ENCODE results near the gene PLEKHN1.
"Not testable (repeated sequence)": the region's sequence is repeated elsewhere in the genome, so short reads cannot be mapped to it uniquely, and the experiment has no call there.

Gene PLEKHN1

DNA sequence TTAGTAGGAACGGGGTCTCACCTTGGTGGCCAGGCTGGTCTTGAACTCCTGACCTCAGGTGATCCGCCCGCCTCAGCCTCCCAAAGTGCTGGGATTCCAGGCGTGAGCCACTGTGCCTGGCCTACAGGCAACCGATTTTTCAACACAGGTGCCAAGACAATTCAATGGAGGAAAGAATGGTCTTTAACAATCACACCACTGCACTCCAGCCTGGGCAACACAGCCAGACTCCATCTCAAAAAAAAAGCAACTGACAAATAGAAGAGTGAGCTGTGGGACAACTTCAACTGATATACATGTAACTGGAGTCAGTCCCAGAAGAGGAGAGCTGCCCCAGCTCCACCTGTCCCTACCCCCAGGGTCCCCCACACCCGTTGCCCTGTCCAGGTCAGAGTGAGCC is 28.3 kb downstream of the PLEKHN1 start:
- no CpG with 5 or more reads among the region's 6 CpGs for WGBS (ENCODE audit: extremely low coverage, insufficient coverage, insufficient read length)
- not testable (repeated sequence) for H3K36me3 ChIP-seq (ENCODE audit: control insufficient read depth in 1 of 2, insufficient read depth in 2 of 2, low read length in 2 of 2); H2BK5ac ChIP-seq (ENCODE audit: low read depth, low read length, poor library complexity); H3K9ac ChIP-seq (ENCODE audit: low read length); H3K4me2 ChIP-seq (ENCODE audit: low read length); H3K18ac ChIP-seq (ENCODE audit: low read length); H3K79me1 ChIP-seq (ENCODE audit: low read length); H3K14ac ChIP-seq (ENCODE audit: low read length); H3K79me2 ChIP-seq (ENCODE audit: control insufficient read depth, insufficient read depth, low read length, poor library complexity); H3K4ac ChIP-seq (ENCODE audit: low read depth, low read length); H2BK12ac ChIP-seq (ENCODE audit: low read length); H3K27ac ChIP-seq (ENCODE audit: low read depth, low read length); H3K23ac ChIP-seq (ENCODE audit: low read length); H4K12ac ChIP-seq (ENCODE audit: low read depth, low read length); H3K4me1 ChIP-seq (ENCODE audit: control insufficient read depth in 1 of 2, insufficient read depth in 2 of 2, low read length in 2 of 2); H2AK5ac ChIP-seq (ENCODE audit: low read length); H4K8ac ChIP-seq (ENCODE audit: low read depth, low read length); H2AFZ ChIP-seq (ENCODE audit: insufficient read depth, low read length, poor library complexity); H2BK120ac ChIP-seq (ENCODE audit: insufficient read depth, low read length, poor library complexity); DNase-seq; H4K91ac ChIP-seq (ENCODE audit: low read depth, low read length); H3K4me3 ChIP-seq (ENCODE audit: low read depth, low read length)
- Histone ChIP-seq H3K27me3 (ENCODE audit: insufficient read depth, low read length) (peaks cover 29% of the 10 kb centered on the region), H3K9me3 (ENCODE audit: insufficient read depth, low read depth, low read length) (peaks cover 13% of the 10 kb centered on the region)

DNA sequence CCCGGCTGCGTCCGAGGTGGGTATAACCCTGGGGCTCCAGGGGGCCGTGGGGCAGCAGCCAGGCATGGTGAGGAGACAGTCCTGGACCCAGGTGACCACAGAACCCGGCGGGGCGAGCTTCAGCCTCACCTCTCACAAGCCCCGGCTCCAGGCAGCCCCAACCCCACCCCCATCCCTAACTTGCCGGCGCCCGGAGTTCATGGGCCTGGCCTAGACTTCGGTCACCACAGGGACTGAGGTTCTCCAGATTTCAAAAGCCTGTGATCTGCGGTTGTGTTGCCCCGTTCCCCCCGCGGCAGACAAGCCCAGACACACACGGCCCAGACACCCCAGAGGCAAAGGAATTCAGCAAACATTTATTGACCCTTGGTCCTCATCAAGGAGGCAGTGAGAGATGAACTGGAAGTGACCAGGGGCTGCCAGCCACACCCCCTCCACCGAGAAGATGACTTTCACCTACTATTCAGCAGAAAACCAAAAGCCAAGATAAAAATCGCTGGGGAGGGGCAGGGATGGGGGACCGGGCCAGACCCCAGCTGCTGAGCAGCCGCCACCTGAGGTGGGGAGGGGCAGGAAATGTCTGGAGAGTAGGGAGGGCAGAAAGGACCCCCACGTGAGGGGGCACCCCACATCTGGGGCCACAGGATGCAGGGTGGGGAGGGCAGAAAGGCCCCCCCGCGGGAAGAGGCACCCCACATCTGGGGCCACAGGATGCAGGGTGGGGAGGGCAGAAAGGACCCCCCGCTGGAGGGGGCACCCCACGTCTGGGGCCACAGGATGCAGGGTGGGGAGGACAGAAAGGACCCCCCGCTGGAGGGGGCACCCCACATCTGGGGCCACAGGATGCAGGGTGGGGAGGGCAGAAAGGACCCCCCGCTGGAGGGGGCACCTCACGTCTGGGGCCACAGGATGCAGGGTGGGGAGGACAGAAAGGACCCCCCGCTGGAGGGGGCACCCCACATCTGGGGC is 29.7 kb downstream of the PLEKHN1 start:
- peaks cover 13 to 14% of the 10 kb centered on the region in 2 experiments for H3K4me1 ChIP-seq (ENCODE audit: control insufficient read depth in 1 of 2, insufficient read depth in 2 of 2, low read length in 2 of 2)
- peaks cover 32% of the 10 kb centered on the region for H3K27me3 ChIP-seq (ENCODE audit: insufficient read depth, low read length)
- H3K23ac ChIP-seq (ENCODE audit: low read length), result no peak overlapping the region
- H4K91ac ChIP-seq (ENCODE audit: low read depth, low read length), result no peak overlapping the region
- peaks cover 13% of the 10 kb centered on the region for H3K9me3 ChIP-seq (ENCODE audit: insufficient read depth, low read depth, low read length)
- H4K12ac ChIP-seq (ENCODE audit: low read depth, low read length), result no peak overlapping the region
- no peak overlapping the region for H2BK120ac ChIP-seq (ENCODE audit: insufficient read depth, low read length, poor library complexity)
- H2BK12ac ChIP-seq (ENCODE audit: low read length), result no peak overlapping the region
- no peak overlapping the region for H2AFZ ChIP-seq (ENCODE audit: insufficient read depth, low read length, poor library complexity)
- no peak overlapping the region for H3K4ac ChIP-seq (ENCODE audit: low read depth, low read length)
- H4K8ac ChIP-seq (ENCODE audit: low read depth, low read length), result no peak overlapping the region
- peaks cover 17% of the 10 kb centered on the region for H3K79me1 ChIP-seq (ENCODE audit: low read length)
- no peak overlapping the region for H3K27ac ChIP-seq (ENCODE audit: low read depth, low read length)
- H2BK5ac ChIP-seq (ENCODE audit: low read depth, low read length, poor library complexity), result no peak overlapping the region
- no CpG with 5 or more reads among the region's 30 CpGs for WGBS (ENCODE audit: extremely low coverage, insufficient coverage, insufficient read length)
- H3K18ac ChIP-seq (ENCODE audit: low read length), result no peak overlapping the region
- no peak overlapping the region for H3K14ac ChIP-seq (ENCODE audit: low read length)
- no peak overlapping the region for H3K4me2 ChIP-seq (ENCODE audit: low read length)
- H3K79me2 ChIP-seq (ENCODE audit: control insufficient read depth, insufficient read depth, low read length, poor library complexity), result peaks cover 3% of the 10 kb centered on the region
- no peak for DNase-seq
- no peak overlapping the region for H2AK5ac ChIP-seq (ENCODE audit: low read length)
- no peak overlapping the region for H3K4me3 ChIP-seq (ENCODE audit: low read depth, low read length)
- peaks cover 0 to 2% of the 10 kb centered on the region in 2 experiments for H3K36me3 ChIP-seq (ENCODE audit: control insufficient read depth in 1 of 2, insufficient read depth in 2 of 2, low read length in 2 of 2)
- no peak overlapping the region for H3K9ac ChIP-seq (ENCODE audit: low read length)

DNA sequence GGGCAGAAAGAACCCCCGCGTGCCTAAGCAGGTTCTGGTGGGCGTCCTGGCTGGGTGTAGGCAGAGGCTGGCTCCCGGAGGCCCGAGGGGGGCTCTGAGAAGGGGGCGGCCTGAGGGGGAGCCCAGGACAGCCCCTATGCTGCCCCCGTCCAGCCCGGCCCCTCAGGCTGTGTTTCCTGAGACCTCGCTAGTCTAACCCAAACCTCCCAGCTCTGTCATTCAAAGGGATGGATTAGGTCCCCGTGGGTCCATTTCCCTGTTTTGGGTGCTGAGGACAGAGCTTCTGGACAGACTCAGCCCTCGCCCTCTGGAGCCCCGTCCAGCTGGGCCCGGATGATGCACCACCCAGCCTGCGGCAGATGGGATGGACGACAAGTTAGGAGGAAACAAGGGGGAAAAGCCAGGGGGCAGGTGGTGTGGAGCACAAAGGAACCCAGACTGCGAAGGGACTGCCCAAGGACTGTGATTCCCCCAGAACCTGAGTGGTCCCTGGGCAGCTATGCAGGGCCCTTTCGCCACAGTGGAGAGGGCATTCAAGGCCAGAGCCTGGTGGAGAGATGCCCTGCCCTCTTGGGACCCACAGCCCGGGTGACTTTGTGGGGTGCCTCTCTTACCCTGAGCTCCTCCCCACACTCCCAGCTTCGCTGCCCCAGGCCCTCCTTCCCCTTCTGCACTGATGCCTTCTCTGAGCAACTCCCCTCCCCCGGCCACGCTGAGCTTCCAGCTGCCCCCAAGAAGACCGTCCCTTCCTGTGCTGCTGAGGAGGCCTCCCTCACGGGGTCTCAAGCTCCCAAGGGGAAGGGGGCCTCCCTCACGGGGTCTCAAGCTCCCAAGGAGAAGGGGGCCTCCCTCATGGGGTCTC is 30.8 kb downstream of the PLEKHN1 start:
- H3K27me3 ChIP-seq (ENCODE audit: insufficient read depth, low read length), result peaks cover 29% of the 10 kb centered on the region
- H3K79me2 ChIP-seq (ENCODE audit: control insufficient read depth, insufficient read depth, low read length, poor library complexity), result peaks cover 3% of the 10 kb centered on the region
- H2AFZ ChIP-seq (ENCODE audit: insufficient read depth, low read length, poor library complexity), result no peak overlapping the region
- no peak overlapping the region for H2BK12ac ChIP-seq (ENCODE audit: low read length)
- no peak overlapping the region for H2AK5ac ChIP-seq (ENCODE audit: low read length)
- peaks cover 16 to 21% of the 10 kb centered on the region in 2 experiments for H3K4me1 ChIP-seq (ENCODE audit: control insufficient read depth in 1 of 2, insufficient read depth in 2 of 2, low read length in 2 of 2)
- peak in 1 of 2 donors; percentile 28 for DNase-seq
- H2BK120ac ChIP-seq (ENCODE audit: insufficient read depth, low read length, poor library complexity), result no peak overlapping the region
- H3K14ac ChIP-seq (ENCODE audit: low read length), result no peak overlapping the region
- H3K23ac ChIP-seq (ENCODE audit: low read length), result no peak overlapping the region
- no peak overlapping the region for H4K91ac ChIP-seq (ENCODE audit: low read depth, low read length)
- H3K9me3 ChIP-seq (ENCODE audit: insufficient read depth, low read depth, low read length), result peaks cover 9% of the 10 kb centered on the region
- no peak overlapping the region for H4K12ac ChIP-seq (ENCODE audit: low read depth, low read length)
- H2BK5ac ChIP-seq (ENCODE audit: low read depth, low read length, poor library complexity), result no peak overlapping the region
- no peak overlapping the region for H3K27ac ChIP-seq (ENCODE audit: low read depth, low read length)
- H3K4me2 ChIP-seq (ENCODE audit: low read length), result no peak overlapping the region
- no peak overlapping the region for H4K8ac ChIP-seq (ENCODE audit: low read depth, low read length)
- H3K4ac ChIP-seq (ENCODE audit: low read depth, low read length), result no peak overlapping the region
- H3K18ac ChIP-seq (ENCODE audit: low read length), result no peak overlapping the region
- H3K79me1 ChIP-seq (ENCODE audit: low read length), result peaks cover 24% of the 10 kb centered on the region
- H3K36me3 ChIP-seq (ENCODE audit: control insufficient read depth in 1 of 2, insufficient read depth in 2 of 2, low read length in 2 of 2), result peaks cover 0 to 2% of the 10 kb centered on the region in 2 experiments
- WGBS (ENCODE audit: extremely low coverage, insufficient coverage, insufficient read length), result no CpG with 5 or more reads among the region's 24 CpGs
- H3K4me3 ChIP-seq (ENCODE audit: low read depth, low read length), result no peak overlapping the region
- no peak overlapping the region for H3K9ac ChIP-seq (ENCODE audit: low read length)

DNA sequence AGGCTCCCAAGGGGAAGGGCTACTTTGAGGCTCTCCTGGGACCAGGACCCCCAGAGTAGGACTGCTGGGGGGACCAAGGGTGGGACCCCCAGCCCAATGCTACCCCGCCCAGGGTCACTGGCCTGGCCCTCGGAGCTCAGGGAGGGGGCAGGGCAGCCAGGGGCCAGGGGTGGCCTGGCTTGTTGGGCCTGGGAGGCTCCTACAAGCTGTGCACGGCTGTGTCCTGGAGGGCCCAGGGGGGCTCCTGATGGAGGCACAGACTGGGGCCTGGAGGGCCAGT is 31.4 kb downstream of the PLEKHN1 start:
- Histone ChIP-seq H3K27ac (ENCODE audit: low read depth, low read length) (no peak overlapping the region), H3K9ac (ENCODE audit: low read length) (no peak overlapping the region), H3K18ac (ENCODE audit: low read length) (no peak overlapping the region), H4K91ac (ENCODE audit: low read depth, low read length) (no peak overlapping the region), H3K23ac (ENCODE audit: low read length) (no peak overlapping the region), H4K8ac (ENCODE audit: low read depth, low read length) (no peak overlapping the region), H2BK120ac (ENCODE audit: insufficient read depth, low read length, poor library complexity) (no peak overlapping the region), H3K4me3 (ENCODE audit: low read depth, low read length) (no peak overlapping the region), H3K9me3 (ENCODE audit: insufficient read depth, low read depth, low read length) (peaks cover 8% of the 10 kb centered on the region), H3K36me3 (ENCODE audit: control insufficient read depth in 1 of 2, insufficient read depth in 2 of 2, low read length in 2 of 2) (peaks cover 0 to 2% of the 10 kb centered on the region in 2 experiments), H3K14ac (ENCODE audit: low read length) (no peak overlapping the region), H3K4me1 (ENCODE audit: control insufficient read depth in 1 of 2, insufficient read depth in 2 of 2, low read length in 2 of 2) (peaks cover 16 to 21% of the 10 kb centered on the region in 2 experiments), H2AK5ac (ENCODE audit: low read length) (no peak overlapping the region), H4K12ac (ENCODE audit: low read depth, low read length) (no peak overlapping the region), H2BK12ac (ENCODE audit: low read length) (no peak overlapping the region), H3K27me3 (ENCODE audit: insufficient read depth, low read length) (peaks cover 29% of the 10 kb centered on the region), H3K4me2 (ENCODE audit: low read length) (no peak overlapping the region), H2BK5ac (ENCODE audit: low read depth, low read length, poor library complexity) (no peak overlapping the region), H3K4ac (ENCODE audit: low read depth, low read length) (no peak overlapping the region), H3K79me1 (ENCODE audit: low read length) (peaks cover 24% of the 10 kb centered on the region), H3K79me2 (ENCODE audit: control insufficient read depth, insufficient read depth, low read length, poor library complexity) (peaks cover 3% of the 10 kb centered on the region), H2AFZ (ENCODE audit: insufficient read depth, low read length, poor library complexity) (no peak overlapping the region)
- no peak for DNase-seq
- WGBS (ENCODE audit: extremely low coverage, insufficient coverage, insufficient read length), result no CpG with 5 or more reads among the region's 3 CpGs

Data from trophoblast cell (in vitro differentiated cells and primary cell).